NCI-H146 treated with DMSO at 0.1 percent for 48 hours (cell line): Measurements from ENCODE around the gene PRKCH.

Source experiments
- DNase-seq: peaks from one replicate; lab custom pipeline; 2025; ENCODE audit not compliant: unreplicated experiment; lab: John Stamatoyannopoulos, UW

Gene PRKCH

GRCh38 chr14:61575551-61576150, 254.3 kb downstream of the PRKCH start:
- no peak for DNase-seq

GRCh38 chr14:61577506-61577931, 256.1 kb downstream of the PRKCH start:
- DNase-seq = no peak

DNA sequence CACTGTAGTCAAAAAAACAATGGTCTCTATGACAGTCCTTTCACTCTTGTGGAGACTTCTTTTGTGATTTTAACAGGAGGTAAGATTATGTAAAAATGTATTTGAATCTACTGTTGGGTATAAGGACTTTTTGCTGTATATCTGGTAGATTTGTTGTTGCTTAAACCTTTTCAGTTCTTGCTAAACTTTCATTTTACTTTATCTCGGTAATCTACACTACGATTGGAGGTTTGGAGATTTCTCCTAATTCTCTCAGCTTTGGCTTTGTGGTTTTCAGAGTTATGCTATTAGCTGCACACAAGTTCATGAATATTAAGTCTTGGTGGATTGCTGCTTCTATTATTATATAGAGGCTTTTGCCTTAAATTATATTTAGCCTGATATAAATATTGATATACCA, 257.4 kb downstream of the PRKCH start:
- DNase-seq = no peak

DNA sequence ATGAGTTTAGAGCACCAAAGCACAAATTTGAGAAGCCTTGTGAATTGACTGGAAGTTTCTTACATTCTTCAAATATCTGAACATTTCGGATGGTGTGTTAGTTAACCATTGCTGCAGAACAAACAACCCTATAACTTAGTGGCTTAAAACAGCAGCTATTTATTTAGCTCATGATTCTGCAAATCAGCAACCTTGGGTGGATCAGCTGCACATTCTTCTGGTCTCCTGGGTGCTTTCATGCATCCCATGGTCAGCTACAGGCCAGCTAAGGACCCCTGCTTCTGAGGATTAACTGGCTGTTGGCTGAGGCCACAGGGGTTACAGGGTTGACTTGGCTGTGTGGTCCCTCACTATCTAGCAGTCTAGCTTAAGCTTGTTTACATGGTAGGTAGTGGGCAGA, 260.0 kb downstream of the PRKCH start:
- no peak for DNase-seq

DNA sequence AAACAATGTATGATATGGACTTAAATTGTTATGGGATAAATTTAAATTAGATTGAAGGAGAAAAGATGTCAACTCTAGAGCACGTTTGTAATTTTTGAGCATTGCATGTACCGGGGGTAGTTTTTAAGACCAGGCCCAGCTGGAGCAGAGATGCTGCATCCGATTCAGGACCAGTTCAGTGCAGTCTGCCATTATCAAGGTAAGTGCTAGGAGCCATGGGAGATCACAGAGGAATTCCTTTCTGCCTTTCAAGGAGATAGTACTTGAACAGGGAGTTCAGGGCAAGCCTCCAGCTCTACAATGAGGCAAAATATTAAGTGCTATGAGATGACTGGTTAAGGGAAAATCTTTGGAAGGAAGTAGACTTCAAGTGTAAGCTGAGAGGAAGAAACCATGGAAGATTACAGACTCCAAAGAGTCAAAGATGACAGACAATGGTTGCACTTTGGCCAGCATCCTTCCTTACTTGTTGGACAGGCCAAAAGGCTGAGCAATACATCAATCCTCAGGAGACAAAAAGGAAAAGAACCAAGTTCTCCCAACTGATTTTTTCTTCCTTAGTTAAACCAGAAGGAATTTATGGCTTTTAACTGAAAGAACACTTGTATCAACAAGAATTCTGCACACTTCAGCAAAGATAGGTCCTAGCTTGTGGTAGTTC, 260.7 kb downstream of the PRKCH start:
- no peak for DNase-seq

GRCh38 chr14:61582815-61583214, 261.4 kb downstream of the PRKCH start:
- no peak for DNase-seq

DNA sequence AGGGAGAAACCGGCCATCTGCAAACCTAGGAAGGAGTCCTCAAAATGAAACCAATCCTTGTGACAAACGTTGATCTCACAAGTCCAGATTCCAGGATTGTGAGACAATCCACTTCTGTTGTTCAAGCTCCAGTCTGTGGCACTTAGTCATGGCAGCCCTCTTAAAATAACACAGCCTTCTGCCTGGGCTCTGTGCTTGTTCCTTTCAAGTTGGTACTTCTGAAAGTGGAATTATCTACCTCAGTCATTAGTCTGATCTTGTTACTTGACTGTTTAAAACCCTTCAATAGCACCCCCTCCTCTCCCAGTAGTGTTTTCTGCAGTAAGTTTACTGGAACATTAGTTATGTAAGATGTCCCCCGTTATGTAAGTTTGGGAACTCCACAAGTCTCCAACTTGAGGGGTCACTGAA, 263.0 kb downstream of the PRKCH start:
- DNase-seq = no peak

DNA sequence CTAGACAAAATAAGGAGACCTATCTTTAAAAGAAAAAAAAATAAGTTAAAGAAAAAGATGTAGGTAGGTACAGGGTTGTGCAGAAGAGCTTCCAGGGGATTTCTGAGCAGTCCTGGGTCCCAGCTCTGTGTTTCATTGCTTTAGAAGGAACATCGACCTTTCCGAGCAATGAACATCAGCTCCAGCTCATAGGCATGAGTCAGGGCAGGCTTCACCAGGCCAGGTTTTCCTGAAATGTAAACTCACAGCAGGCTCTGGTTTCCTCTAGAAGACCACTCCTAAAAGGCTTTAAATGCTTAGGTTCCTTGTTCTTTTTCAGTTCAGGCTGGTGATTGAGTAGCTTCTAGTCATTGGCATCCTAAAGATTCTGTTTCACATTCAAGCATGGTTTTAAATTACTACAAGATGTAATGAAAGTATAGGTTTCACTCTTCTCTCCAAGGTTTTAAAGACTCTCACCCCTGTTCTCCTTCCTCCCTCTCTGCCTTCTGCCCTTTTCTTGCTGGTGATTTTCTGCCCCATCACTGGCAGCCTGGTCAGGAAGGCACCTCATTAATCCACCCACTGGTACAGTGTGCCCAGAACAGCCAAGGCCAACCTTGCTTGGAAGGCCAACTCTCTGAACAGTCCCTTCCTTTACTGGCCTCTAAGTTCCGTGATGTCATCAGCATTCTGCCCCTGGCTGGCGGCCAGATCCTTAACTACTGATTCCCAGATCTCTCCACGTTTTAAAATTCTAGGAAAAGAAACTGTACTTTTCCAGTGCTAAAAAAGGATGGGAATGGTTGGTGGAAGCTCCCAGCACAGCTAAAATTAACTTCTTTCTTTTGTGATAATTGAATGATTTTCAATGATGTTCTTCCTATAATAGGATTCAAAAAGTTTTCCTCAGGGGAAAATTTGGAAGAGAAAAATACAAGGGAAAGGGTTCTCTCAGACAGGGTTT, 264.5 kb downstream of the PRKCH start:
- DNase-seq = no peak

DNA sequence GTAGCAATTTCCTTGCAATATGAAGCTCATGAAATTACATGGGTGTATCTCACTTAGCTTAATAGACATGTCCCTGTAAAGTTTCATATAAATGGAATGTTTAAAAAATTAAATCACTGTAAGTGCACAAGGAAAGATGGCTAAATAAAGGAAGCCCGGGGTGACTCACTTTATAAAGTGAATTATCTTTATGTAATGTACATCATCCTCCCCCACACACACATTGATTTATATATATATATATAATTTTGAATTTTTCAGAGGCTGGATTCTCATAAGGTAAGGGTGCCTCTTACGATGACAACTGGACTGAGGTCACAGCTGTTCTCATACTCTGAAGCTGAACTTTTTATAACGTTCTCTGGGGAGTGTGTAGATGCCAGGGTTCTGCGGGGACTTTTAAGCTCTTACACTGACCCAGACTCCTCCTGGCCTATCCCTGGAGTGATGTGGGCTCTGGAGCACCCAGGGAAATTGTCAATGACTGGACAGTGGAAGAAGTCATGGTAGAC, 265.2 kb downstream of the PRKCH start:
- DNase-seq = no peak

- no peak for DNase-seq
Observed at GRCh38 chr14:61587081-61587713, 265.8 kb downstream of the PRKCH start.

DNA sequence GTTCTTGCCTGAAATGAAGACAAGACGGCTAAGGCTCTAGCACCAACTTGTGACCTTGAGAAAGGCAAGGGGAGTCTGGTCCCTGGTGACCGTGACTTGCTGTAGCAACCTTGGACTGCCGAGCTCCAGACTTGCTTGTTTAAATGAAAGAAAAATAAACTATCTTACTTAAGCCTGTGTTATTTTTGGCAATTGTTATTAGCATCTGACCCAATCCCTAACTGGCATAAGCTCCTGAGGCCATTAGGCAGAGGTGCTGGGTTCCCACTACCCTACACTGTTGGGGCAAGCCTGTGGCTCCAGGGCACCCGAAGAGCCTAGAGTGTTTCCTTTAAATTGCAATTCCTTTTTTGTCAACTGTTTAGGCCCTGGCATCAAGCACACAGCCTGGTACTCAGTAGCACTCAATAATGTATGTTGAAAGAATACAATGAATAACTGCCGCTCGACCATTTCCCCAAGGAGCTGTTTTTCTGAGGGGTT, 267.1 kb downstream of the PRKCH start:
- DNase-seq = no peak

DNA sequence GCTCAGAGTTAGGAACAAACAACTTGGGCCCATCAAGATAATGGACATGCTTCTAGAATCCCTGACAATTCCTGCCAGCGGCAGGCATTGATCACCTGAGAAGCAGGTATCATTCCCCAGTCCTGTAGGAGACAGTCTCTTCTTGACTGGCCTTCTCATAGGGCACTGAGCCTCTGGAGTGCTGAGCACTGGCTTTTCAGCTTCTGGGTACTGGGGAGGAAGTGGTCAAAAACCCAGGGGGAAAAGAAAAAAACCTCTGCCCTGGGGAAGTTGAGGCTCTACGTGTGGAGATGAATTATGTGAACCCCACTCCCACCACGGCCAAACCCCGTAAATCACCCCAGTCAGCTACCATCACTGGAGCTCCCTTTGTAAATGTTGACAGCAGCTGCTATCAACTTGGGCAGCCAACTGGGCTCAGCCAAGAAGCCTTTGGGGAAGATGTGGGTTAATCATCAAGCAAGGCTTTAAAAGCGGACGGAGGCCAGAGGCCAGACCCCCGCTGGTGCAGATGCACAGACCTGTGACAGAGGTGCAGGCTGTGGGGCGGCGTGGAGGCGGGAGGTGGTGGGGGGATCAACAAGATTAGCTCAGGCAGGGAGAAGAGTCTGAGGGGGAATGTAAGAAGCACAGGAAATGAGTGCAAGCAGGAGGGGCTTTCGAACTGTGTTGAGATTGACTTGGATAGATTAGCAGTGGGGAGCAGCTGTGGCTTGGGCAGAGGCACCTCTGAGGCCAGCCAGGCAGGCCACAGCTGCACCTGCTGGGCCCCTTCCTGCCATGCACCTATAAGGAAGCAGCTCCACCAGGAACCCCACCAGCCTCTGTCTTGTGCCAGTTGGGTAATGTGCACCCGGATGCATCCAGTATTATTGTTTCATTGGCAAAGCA, 268.6 kb downstream of the PRKCH start:
- DNase-seq = no peak

DNA sequence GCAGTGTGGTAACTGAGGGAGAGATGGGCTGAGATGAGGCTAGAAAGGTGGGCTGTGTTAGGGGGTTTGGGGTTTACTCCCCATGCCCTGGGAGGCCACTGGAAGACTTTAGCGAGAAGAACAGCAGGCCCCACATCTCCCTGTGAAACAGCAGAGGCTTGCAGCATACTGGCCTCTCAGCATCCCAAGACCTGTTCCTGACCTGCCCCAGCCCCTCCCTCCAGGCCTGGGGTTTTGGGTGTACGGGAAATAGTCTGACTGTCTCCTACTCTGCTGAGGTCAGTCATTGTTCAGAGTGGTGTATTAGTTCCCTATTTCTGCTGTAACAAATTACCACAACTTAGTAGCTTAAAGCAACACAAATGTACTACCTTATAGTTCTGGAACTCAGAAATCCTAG, 270.5 kb downstream of the PRKCH start:
- no peak for DNase-seq

DNA sequence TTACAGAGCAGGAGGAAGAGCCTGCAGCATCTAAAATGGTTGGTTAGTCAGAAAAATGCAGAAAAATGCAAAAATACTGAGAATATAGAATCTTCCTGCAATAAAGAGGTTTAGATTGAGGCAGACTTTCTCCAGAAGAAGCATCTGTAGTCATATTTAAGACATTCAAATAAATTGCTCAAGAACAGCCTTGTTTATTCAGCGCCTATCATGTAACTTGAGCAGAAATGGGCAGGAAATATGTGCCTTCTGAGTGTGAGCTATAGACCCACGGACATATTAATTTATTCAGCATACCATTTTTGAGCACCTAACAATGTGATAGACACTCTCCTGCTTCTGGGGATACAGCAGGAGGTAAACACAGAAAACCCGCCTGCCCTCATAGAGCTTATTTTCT, 272.0 kb downstream of the PRKCH start:
- DNase-seq = no peak

DNA sequence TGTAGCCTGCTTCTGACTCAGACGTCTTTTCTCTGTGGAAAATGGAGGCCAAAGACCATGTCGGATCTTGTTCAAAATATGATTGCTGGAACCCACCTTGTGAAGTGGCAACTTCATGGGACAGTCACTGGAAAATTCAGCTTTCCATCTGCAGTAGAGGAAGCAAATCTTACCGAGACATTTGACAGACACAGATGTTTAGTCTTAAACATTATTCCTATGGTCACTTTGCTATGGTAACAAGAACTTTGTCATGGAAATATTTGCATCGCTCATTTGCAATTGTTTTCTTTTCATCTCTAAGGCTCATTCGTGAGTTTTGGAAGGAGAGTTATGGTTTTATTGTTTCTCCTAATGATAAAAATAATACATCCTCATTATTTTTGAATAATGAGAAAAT, 275.6 kb downstream of the PRKCH start:
- no peak for DNase-seq

DNA sequence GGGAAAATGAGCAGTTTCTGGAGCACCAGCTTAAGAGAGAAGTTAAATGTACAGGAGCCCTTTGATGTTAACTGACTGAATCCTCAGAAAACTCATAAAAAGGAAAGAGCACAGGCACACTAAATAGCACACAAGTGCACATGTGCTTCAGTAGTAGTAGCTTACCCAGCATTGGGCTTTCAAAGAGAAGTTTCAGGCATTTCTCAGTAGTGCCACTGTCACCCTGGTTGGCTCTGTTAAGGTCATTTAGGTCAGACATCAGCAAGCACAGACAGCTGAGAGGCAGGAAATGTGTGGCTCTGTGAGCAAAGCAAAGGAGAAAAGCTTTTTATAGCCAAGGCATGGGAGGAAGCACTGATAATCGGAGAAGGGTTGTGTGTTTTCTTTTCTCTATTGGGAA, 277.6 kb downstream of the PRKCH start:
- no peak for DNase-seq

DNA sequence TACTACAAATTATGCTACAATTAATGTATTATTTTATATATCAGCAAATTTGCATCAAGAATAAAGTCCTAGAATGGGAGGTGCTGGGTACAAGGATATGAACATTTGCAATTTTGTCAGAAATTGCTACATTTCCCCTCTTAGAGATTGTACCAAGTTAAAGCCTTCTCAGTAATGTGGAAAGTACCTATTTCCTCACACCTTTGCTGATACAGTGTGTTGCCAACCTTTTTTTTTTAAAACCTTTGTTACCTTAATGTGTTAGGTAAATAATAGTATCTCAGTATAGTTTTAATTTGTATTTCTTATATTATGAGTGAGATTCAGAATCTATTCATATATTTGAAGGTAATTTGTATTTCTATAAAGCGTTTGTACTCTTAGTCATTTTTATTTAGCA, 278.6 kb downstream of the PRKCH start:
- no peak for DNase-seq
